ENCODE data around the gene KIF3C.
"Not testable (repeated sequence)": the region's sequence is repeated elsewhere in the genome, so short reads cannot be mapped to it uniquely, and the experiment has no call there.

- TF ChIP-seq NFIC (IDR thresholded peaks at IDR 0.05); MAFG (tag; conservative IDR thresholded peaks at IDR 0.05); NR2C2 (CRISPR knock-in tag; IDR thresholded peaks at IDR 0.05); NR2C2 (tag; IDR thresholded peaks at IDR 0.05); CTCF (IDR thresholded peaks at IDR 0.05 in 2 of 3, conservative IDR thresholded peaks at IDR 0.05 in 1 of 3; ENCODE audit: insufficient read depth in 2 of 3, low read depth in 1 of 3, low read length in 3 of 3); CC2D1A (IDR thresholded peaks at IDR 0.05); ZBTB8A (IDR thresholded peaks at IDR 0.05; ENCODE audit: partially characterized antibody); FOXM1 (IDR thresholded peaks at IDR 0.05; ENCODE audit: low read depth); FOXM1 (CRISPR knock-in tag; IDR thresholded peaks at IDR 0.05; ENCODE audit: low read depth); DLX4 (CRISPR knock-in tag; IDR thresholded peaks at IDR 0.05); SPI1 (IDR thresholded peaks at IDR 0.05; ENCODE audit: borderline replicate concordance, low read depth, low read length): not testable (repeated sequence)
These were observed 66.9 kb downstream of the KIF3C start for GRCh38 chr2:25915411-25915810.
